GM21515 (cell line): ENCODE results near the gene JARID2.

Source experiments
- ATAC-seq: cut with Tn5 transposase; IDR thresholded peaks from one replicate; pipeline ENCODE4 v1.9.1; 2021; ENCODE audit not compliant: unreplicated experiment

Gene JARID2

DNA sequence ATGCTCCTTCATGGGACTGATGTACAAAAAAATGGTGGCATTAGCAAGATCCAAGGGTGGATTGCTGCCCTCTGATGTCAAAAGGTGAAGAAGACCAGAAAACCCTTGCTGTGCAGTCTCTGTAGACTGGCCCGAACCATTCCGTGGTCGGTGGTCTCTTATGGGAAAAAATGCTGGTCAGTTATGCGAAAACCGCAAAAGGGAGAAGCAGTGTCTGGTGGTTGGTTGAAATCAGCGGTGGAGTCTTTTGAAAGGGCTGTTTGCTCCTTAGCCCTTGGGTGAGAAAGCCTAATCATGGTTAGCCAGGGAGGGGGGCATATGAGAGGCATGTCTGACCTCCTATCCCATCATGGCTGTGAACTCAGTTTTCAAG is 308.8 kb downstream of the JARID2 start:
- no peak for ATAC-seq

DNA sequence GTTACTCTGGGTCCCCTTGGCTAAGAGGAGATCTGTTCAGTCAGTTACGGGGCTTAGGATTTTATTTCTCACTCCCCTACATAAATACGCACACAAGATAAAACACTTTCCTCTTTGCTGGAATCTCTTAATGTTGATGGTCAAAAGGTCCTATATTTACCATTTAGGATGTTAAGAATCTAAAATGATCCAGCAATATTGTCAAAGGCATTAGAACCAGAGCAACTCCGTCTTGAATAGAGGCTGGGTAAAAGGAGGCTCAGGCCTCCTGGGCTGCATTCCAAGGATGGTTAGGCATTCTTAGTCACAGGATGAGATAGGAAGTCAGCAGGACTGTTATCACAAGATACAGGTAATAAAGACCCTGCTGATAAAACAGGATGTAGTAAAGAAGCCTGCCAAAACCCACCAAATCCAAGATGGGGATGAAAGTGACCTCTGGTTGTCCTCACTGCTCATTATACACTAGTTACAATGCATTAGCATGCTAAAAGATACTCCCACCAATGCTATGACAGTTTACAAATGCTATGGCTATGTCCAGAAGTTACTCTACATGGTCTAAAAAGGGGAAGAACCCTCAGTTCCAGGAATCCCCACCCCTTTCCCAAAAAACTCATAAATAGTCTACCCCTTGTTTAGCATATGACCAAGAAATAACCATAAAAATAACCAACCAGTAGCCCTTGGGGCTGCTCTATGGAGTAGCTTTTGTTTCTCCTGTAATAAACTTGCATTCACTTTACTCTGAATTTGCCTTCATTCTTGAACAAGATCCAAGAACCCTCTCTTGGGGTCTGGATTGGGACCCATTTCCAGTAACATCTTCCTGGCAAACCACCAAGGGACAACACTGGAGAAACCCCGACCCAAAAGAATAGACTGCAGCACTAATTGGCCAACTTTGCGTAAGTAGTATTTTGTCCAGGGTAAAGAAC is 309.5 kb downstream of the JARID2 start:
- no peak for ATAC-seq

DNA sequence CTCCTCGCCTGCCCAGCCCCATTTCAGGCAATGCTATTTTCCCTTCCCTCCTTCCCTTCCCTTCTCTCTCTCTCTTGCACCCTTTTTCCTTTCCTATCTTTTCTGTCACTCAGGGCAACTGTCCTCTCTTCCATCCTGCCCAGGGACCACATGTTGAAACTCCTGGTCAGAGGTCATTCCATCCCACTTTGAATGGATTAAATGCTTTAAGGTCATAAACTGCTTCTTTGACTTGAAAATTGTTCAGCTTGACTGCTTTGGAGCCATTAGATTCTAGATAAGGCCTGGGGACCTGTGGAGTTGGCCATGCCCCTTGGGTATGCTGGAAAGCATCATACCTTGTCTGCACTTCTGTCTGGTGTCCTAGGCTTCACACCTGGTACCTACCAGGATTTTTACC is 310.8 kb downstream of the JARID2 start:
- ATAC-seq = no peak

DNA sequence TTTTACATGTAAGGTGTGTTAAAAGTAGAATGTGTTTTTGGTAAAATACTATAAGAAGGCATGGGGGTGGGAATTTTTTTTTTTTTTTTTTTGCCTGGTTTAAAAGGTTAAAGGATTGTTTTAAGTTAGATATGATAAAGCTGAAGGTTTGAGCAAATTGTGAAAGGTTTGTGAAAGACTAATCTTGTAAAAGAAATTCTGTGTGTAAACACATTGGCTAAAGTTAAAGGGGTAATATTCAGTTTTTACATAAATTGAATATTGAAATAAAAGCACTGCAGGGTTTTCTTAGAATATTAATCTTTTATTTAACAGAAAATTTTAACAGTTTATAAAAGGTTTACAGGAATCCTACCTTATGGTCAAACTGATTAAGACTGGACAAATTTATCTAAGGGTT is 311.3 kb downstream of the JARID2 start:
- no peak for ATAC-seq

- no peak for ATAC-seq
Measured at GRCh38 chr6:15560713-15561112, 314.8 kb downstream of the JARID2 start.

- no peak for ATAC-seq
Measured at GRCh38 chr6:15561447-15562199, 315.8 kb downstream of the JARID2 start.

GRCh38 chr6:15562977-15563376 is 317.1 kb downstream of the JARID2 start:
- ATAC-seq = no peak

DNA sequence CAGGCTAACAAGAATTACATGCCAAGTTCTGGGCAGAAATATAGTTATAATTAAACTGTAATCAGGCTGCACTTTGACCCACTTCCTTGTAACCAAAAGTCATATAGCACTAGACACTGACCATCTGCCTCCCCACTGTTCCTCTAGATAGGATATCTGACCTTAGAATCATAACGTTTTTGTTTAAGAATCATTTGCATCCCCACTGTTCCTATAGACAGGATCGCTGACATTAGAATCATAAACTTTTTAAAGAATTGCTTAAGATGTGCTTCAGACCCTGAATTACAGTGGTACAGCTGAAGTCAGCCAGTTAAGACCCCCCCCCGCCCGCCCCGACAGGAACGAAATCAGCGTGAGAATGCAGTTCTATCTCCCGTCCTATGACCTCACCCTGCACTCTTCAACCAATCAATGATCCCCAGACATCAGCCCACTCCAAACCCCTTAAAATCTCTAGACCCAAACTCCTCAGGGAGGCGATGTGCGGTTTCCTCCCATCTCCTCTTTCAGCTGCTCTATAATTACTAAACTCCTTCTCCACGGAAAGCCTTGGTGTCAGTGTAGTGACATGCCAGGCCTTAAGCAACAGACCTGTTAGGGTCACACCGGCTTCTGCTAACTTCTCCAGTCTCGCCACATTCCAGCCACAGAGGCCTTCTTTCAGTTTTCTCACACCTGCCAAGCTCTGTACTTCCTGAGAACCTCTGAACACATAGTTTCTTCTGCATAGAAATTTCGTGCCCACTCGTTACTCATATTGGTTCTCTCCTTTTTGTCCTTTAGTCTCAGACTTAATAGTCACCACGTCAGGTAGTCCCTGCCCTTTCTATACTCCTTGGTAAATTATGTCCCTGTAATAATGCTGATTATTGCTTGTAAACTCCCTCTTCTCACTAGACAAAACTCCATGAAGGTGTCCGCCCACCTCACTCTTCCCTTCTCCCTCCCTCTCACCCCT is 323.4 kb downstream of the JARID2 start:
- no peak for ATAC-seq

DNA sequence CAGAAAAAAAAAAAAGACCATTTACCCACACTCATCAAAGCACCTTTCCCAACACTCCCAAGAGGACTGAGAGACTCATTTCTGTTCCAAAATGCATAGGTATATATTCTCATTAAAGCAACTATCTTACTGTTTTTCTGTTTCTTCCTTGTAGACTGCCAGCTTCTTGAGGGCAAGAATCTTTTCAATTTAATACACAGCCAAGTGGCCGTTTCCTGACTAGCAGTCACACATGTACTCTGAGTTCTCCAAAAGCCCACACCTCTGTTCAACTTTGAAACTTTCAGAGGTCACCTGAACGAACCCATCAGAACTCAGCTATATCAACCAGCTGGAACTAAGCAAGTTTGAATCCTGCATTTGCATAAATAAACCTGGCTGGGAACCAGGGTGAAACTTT is 324.3 kb downstream of the JARID2 start:
- no peak for ATAC-seq
